ENCODE data around the gene CYTH4.
A peak's percentile ranks its signal among the peaks of the same experiment; 100 is the strongest.
"Not testable (repeated sequence)": the region's sequence is repeated elsewhere in the genome, so short reads cannot be mapped to it uniquely, and the experiment has no call there.

The CYTH4 gene

GRCh38 chr22:37282385-37282677 is at the start of gene CYTH4:
TSS of gene CYTH4 (plus strand) at chr22:37282508. CDS start at chr22:37282570, 62 bp downstream.
- Mint-ChIP-seq H3K4me1 (ENCODE audit: low read depth) (peaks cover 45% of the 10 kb centered on the region), H3K9me3 (no peaks in the 10 kb centered on the region), H3K36me3 (ENCODE audit: low read depth) (peaks cover 38% of the 10 kb centered on the region), H3K27ac (peak within 1 kb of the TSS; percentile 99), H3K27me3 (ENCODE audit: low read depth) (no peaks in the 10 kb centered on the region), H3K4me3 (peak within 1 kb of the TSS; percentile 97)

- H3K4me3 Mint-ChIP-seq = peak overlapping the region; percentile 57
- H3K4me1 Mint-ChIP-seq (ENCODE audit: low read depth) = peaks cover 91% of the 10 kb centered on the region
- H3K9me3 Mint-ChIP-seq; H3K27me3 Mint-ChIP-seq (ENCODE audit: low read depth): not testable (repeated sequence)
- peak overlapping the region; percentile 82 for H3K27ac Mint-ChIP-seq
- peaks cover 84% of the 10 kb centered on the region for H3K36me3 Mint-ChIP-seq (ENCODE audit: low read depth)
Measured at GRCh38 chr22:37233371-37233750, 48.9 kb upstream of the CYTH4 start.

DNA sequence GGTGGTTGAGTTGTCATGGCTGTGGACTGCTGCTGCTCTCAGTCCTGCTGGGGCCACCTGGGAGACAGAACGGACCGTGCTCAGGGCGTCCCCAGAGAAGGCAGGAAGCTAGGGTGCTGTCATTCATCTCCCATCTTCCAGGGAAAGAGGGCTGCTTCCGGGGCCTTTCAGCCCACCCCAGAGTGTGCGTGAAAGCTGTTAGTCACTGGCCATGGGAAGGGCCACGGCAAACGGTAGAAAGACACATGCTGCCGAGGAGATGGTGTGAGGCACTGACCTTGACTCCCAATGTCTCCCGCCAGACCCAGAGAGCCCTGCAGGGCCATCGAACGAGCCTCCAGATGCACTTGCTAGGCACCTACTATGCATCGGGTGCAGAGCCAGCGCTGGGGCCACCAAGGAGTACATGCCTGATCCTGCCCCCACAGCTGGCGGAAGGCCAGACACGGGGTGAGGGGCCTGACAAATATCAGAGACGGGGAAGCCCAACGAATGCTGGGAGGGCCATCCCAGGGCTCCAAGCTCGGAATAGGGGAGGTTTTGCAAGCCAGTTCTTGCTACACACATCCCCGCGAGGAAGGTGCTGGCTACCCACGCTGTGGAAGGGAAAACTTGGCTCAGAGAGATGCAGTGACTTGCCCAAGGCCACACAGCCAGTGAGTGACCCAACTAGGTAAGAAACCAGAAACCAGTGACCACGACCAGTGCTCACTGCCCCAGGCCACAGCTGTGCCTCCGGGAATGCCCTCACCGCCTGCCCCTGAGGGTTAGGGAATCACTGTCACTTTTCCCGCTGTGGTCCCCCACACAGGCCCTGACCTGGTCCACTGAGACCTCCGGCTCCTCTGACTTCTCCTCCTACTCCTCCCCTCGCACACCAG is 48.3 kb upstream of the CYTH4 start:
- Mint-ChIP-seq H3K36me3 (ENCODE audit: low read depth) (peaks cover 83% of the 10 kb centered on the region), H3K4me1 (ENCODE audit: low read depth) (peaks cover 91% of the 10 kb centered on the region), H3K4me3 (peak overlapping the region; percentile 79), H3K27me3 (ENCODE audit: low read depth) (no peaks in the 10 kb centered on the region), H3K9me3 (no peaks in the 10 kb centered on the region), H3K27ac (peak overlapping the region; percentile 95)

DNA sequence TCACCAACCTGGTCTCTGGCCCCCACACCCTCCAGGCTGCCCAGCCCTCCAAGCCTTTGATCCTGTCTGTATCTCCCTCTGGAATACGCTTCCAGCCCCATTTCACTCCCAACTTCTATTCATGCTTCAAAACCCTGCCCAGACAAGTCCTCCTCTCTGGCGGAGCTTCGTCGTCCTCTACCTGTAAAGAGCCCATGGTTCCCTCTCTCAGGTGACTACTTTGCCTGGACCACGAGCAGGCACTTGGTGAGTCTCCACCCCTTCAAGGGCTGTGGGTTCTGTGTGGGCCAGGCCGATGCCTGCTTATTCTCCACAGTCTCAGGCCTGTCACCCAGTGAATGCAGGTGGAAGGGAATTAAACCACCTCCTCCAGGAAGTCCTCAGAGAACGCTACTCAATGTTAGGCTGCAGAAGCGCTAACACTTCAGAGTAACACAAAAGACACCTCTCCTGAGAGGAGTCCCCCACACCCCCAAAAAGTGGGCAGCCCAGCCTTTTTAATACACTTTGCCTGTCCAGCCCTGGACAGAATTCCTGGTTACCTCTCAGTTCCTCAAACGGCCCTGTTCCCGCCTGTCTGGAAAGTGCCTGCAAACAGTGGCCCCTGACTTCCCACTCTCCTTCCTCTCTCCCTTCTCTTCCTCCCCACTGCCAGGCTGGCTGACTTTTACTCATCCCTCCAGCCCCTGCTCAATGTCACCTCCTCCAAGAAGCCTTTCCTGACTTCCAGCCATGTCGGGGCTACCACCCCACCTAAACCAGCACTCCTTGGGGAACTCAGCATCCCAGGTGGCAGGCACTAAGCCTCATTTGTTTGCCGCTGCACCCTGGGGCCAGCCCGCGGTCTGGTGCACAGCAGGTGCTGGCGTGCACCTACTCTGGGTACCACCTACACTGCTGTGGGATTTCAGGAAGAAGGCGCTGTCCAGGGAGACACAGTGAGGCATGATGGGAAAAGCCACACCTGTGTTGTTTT is 47.3 kb upstream of the CYTH4 start:
- Mint-ChIP-seq H3K27me3 (ENCODE audit: low read depth) (no peaks in the 10 kb centered on the region), H3K4me1 (ENCODE audit: low read depth) (peaks cover 91% of the 10 kb centered on the region), H3K9me3 (no peaks in the 10 kb centered on the region), H3K4me3 (peak overlapping the region; percentile 79), H3K27ac (peak overlapping the region; percentile 95), H3K36me3 (ENCODE audit: low read depth) (peaks cover 76% of the 10 kb centered on the region)

DNA sequence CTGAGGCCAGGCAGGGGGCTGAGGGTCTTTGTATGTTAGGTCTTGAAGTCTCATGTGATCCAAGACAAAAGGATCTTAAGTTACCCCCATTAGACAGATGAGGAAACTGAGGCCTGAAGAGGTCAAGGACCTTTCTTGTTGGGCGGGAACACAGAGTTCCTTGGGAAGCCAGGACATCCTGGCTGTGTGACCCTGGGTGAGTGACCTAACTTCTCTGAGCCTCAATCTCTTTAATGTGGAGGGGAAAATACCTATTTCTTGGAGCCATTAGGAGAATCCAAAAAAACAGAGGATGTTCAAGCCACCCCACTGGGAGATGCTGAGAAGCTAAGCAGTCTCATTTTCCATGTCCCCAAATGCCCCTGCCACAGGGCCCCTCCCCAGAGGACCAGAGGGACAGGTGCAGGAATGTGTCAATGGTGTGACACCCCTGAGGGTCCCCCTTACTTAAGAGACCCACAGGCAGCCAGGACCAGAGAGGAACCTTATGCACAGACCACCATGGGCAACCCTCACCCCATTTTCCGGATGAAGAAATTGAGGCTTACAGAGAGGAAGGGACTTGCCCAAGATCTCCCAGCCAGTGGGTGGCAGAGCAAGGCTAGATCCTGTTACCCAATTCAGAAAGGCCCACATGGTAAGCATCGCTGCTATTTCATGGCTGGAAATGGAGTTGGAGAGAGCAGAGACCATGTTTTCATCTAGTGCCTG is 46.3 kb upstream of the CYTH4 start:
- peak overlapping the region; percentile 89 for H3K27ac Mint-ChIP-seq

DNA sequence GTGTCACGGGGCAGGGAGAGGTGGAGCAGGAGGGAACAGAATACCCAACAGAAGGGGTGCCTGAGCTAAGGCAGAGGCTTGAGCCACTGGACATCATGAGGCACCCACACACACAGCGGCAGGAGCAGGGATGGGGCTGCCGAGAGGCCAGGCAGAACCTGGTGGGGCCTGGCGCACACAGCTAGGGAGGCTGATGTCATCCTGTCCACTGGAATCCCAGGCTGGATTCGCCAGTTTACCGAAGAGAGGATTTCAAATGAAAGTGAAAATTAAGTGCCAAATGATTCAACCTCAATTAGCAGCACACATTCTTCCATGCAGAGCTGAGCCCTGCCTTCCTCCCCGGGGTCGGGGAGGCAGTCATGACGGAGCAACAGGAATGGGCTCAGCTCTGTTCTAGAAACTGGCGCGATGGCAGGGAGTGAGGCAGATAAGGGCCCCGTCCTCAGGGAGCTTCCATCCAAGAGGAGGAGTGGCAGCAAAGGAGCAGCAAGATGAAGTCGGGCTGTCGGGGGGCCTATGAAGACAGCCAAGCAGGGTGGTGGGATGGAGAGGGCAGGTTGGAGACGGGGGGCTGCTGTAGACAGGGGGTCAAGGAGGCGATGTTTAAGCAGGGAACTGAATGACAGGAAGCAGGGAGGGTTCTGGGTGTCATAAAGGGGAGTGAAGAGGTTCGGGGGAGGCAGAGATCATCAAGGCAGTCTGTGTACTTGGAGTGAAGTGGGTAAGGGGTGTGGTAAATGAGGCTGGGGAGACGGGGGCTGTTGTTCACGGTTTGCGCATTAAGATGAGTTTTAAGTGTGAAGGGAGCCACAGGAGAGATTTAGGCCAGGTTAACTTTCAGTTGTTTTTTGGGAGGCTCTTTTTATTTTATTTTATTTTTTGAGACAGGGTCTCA is 44.7 kb upstream of the CYTH4 start:
- no peaks in the 10 kb centered on the region for H3K9me3 Mint-ChIP-seq
- H3K36me3 Mint-ChIP-seq (ENCODE audit: low read depth) = peaks cover 81% of the 10 kb centered on the region
- H3K4me1 Mint-ChIP-seq (ENCODE audit: low read depth) = peaks cover 81% of the 10 kb centered on the region
- H3K27me3 Mint-ChIP-seq (ENCODE audit: low read depth) = no peaks in the 10 kb centered on the region
- peak overlapping the region; percentile 89 for H3K27ac Mint-ChIP-seq
- peak overlapping the region; percentile 100 for H3K4me3 Mint-ChIP-seq

More for the DNA sequence above, 46.3 kb upstream of the CYTH4 start:
- H3K27me3 Mint-ChIP-seq (ENCODE audit: low read depth) = no peaks in the 10 kb centered on the region
- H3K4me1 Mint-ChIP-seq (ENCODE audit: low read depth) = peaks cover 89% of the 10 kb centered on the region
- peaks cover 81% of the 10 kb centered on the region for H3K36me3 Mint-ChIP-seq (ENCODE audit: low read depth)
- no peaks in the 10 kb centered on the region for H3K9me3 Mint-ChIP-seq
- peak overlapping the region; percentile 79 for H3K4me3 Mint-ChIP-seq

DNA sequence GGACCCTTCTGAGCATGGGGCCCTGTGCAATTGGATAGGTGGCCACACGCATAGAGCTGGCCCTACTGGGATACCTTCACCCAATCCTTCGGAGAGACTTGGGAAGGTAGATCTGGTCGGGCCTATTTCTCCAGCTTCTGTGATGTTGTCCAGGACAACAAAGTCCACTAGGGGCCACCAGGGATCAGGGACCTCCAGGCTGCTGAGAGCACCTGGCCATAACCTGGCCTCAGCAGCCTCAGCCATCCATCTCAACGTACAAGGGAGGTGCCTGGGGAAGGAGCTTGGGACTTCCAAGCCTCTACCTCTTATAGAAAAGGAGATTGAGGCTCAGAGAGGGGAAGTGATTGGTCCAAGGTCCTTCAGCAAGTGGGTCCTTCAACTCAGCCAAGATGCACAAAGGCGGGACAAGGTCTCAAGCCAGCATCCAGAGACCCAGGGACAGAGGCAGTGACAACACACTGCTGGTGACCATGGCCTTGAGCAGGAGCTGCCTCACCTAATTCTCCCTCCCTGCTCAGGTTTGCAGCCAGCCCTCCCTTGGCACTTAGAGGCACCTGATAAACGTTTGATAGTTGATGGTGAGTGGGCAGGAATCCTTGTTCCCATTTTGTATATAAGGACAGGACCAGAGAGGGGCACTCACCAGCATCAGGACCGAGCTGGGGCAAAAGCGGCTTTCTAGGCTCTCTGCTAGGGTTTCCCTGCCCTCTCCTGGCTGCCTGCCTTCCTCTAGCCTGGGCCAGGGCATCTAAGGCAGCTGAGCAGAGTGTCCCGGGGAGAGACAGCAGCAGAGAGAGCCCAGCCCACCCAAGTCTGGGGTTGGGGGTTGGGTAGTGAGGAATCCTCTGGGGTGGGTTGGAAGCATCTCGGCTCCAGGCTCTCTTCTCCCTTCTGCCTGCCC is 42.7 kb upstream of the CYTH4 start:
- H3K4me1 Mint-ChIP-seq (ENCODE audit: low read depth) = peaks cover 67% of the 10 kb centered on the region
- H3K4me3 Mint-ChIP-seq = peak overlapping the region; percentile 100
- no peaks in the 10 kb centered on the region for H3K27me3 Mint-ChIP-seq (ENCODE audit: low read depth)
- peak overlapping the region; percentile 89 for H3K27ac Mint-ChIP-seq
- no peaks in the 10 kb centered on the region for H3K9me3 Mint-ChIP-seq
- peaks cover 77% of the 10 kb centered on the region for H3K36me3 Mint-ChIP-seq (ENCODE audit: low read depth)

DNA sequence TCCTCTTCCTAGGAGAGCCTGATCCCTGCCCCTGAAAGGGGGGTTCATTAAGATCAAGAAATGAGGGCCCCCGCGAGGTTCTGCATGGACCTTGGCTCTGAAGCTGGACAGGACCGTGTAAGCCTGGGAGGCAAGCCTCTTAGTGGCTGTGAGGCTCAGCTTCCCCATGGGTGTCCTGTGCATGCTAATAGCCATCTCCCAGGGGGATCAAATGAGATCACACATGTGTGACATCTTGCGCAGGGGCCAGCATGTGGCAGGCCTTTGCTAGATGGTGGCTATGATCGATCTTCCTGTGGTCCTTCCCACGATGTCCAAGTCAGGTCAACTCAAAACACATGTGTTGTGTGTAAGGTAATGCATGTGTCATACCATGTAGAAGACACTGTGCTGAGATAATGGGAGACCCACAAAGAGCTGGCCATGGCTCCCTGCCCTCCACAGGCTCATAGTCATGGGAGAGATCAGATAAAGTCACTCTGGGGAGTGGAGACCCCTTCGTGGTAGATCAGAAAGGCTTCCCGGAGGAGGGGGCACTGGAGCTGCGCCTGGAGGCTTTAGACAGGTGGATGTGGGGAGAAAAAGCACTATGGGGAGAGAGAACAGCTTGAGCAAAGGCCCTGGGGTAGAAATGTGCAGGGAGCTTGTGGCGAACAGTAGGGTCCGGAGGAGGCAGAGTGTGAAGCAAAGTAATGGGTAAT is 41.9 kb upstream of the CYTH4 start:
- Mint-ChIP-seq H3K4me1 (ENCODE audit: low read depth) (peaks cover 67% of the 10 kb centered on the region), H3K36me3 (ENCODE audit: low read depth) (peaks cover 69% of the 10 kb centered on the region), H3K9me3 (no peaks in the 10 kb centered on the region), H3K27me3 (ENCODE audit: low read depth) (no peaks in the 10 kb centered on the region), H3K27ac (peak overlapping the region; percentile 89), H3K4me3 (peak overlapping the region; percentile 100)

GRCh38 chr22:37240941-37241320 is 41.4 kb upstream of the CYTH4 start:
- Mint-ChIP-seq H3K4me1 (ENCODE audit: low read depth) (peaks cover 63% of the 10 kb centered on the region), H3K27me3 (ENCODE audit: low read depth) (no peaks in the 10 kb centered on the region), H3K4me3 (peak overlapping the region; percentile 100), H3K36me3 (ENCODE audit: low read depth) (peaks cover 64% of the 10 kb centered on the region), H3K27ac (peak overlapping the region; percentile 89), H3K9me3 (no peaks in the 10 kb centered on the region)

DNA sequence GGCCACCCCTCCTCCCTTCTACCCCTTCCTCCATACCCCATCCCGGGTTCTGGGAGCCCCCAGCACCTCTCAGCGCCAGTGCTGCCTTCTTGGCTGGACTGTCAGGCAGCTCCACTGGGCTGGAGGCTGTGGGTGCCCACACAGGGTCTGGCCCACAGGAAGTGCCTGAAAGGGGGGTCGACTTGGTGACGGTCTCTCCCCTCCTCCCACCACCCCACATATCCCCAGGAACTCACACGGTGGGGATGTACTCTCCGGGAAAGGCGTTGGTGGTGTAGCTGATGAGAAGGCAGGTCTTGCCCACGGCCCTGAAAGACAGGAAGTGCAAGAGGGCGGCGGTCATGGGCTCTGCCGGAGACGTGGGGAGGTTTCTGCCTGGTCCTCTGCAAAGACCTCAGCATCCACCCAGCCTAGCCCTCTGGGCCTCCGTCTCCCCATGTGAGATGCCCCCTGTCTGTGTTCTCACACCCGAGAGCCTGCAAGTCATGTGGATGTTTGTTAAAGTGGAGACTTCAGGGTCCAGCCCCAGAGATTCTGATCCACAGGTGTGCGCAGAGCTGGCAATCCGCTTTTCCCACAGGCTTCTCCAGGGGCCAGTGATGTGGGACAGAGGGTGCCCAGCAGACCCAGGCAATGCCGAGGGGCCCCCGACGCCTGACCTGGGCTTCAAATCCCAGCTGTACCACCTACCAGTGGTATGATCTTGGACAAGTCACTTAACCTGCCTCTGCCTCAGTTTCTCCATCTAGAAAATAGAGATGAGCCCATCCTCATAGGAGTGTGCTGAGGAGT is 40.8 kb upstream of the CYTH4 start:
- Mint-ChIP-seq H3K27ac (peak overlapping the region; percentile 89), H3K4me3 (peak overlapping the region; percentile 100), H3K36me3 (ENCODE audit: low read depth) (peaks cover 58% of the 10 kb centered on the region), H3K9me3 (no peaks in the 10 kb centered on the region), H3K4me1 (ENCODE audit: low read depth) (peaks cover 58% of the 10 kb centered on the region), H3K27me3 (ENCODE audit: low read depth) (no peaks in the 10 kb centered on the region)

DNA sequence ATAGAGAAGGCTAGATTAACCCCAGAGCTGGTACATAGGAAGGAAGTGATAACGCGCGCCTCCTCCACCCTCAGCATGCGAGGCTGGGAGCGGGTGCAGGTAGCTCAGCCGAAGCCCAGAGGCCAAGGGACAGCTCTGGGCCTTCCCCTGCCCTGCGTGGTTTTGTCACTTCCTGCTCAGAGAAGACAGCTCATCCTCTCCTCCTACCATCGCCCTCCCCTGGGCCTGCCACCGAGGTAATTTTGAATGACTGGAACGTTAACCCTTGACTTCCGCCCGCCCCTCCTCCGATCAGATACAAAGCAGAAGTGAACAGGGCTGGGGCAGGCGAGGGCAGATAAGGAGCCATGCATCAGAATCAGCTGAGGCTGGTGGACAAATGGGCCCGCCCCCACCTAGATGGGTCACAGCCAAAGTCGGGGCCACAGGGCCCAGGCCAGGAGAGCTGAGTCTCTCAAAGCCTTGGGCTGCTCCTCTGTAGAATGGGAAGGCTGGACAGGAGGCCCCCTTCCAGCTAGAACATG is 39.9 kb upstream of the CYTH4 start:
- H3K27ac Mint-ChIP-seq = peak overlapping the region; percentile 89
- no peaks in the 10 kb centered on the region for H3K9me3 Mint-ChIP-seq
- H3K4me1 Mint-ChIP-seq (ENCODE audit: low read depth) = peaks cover 51% of the 10 kb centered on the region
- no peaks in the 10 kb centered on the region for H3K27me3 Mint-ChIP-seq (ENCODE audit: low read depth)
- peaks cover 50% of the 10 kb centered on the region for H3K36me3 Mint-ChIP-seq (ENCODE audit: low read depth)
- H3K4me3 Mint-ChIP-seq = peak overlapping the region; percentile 100
